GM21423 (cell line): ENCODE measurements around the gene L3MBTL4.
"Not testable (repeated sequence)": the region's sequence is repeated elsewhere in the genome, so short reads cannot be mapped to it uniquely, and the experiment has no call there.

ENCODE experiments used
- ATAC-seq: cut with Tn5 transposase; IDR thresholded peaks from one replicate; pipeline ENCODE4 v1.9.1; 2021; ENCODE audit warnings: mild to moderate bottlenecking, moderate library complexity; ENCODE audit not compliant: unreplicated experiment

The L3MBTL4 gene

GRCh38 chr18:6406910-6407470 is 7.7 kb downstream of the L3MBTL4 start:
- no peak for ATAC-seq

- ATAC-seq = no peak
These were observed 8.4 kb downstream of the L3MBTL4 start for GRCh38 chr18:6406075-6406909.

GRCh38 chr18:6405237-6406074 is 9.3 kb downstream of the L3MBTL4 start:
- no peak for ATAC-seq

GRCh38 chr18:6404834-6405233 is 9.9 kb downstream of the L3MBTL4 start:
- no peak for ATAC-seq

- ATAC-seq = no peak
These were observed 13.0 kb downstream of the L3MBTL4 start for GRCh38 chr18:6401687-6402086.

GRCh38 chr18:6399776-6400175 is 14.9 kb downstream of the L3MBTL4 start:
- ATAC-seq = no peak

GRCh38 chr18:6397931-6398566 is 16.7 kb downstream of the L3MBTL4 start:
- no peak for ATAC-seq

- ATAC-seq = no peak
These were observed 17.9 kb downstream of the L3MBTL4 start for GRCh38 chr18:6396847-6397246.

- ATAC-seq = no peak
These were observed 18.4 kb downstream of the L3MBTL4 start for GRCh38 chr18:6396276-6396675.

- no peak for ATAC-seq
These were observed 25.7 kb downstream of the L3MBTL4 start for GRCh38 chr18:6389005-6389404.

GRCh38 chr18:6382963-6383362 is 31.7 kb downstream of the L3MBTL4 start:
- ATAC-seq = no peak

GRCh38 chr18:6377473-6377872 is 37.2 kb downstream of the L3MBTL4 start:
- not testable (repeated sequence) for ATAC-seq

- no peak for ATAC-seq
These were observed 38.1 kb downstream of the L3MBTL4 start for GRCh38 chr18:6376433-6377229.

- no peak for ATAC-seq
These were observed 39.7 kb downstream of the L3MBTL4 start for GRCh38 chr18:6374935-6375529.

- no peak for ATAC-seq
These were observed 40.4 kb downstream of the L3MBTL4 start for GRCh38 chr18:6374340-6374739.

- ATAC-seq = no peak
These were observed 41.5 kb downstream of the L3MBTL4 start for GRCh38 chr18:6373187-6373586.

- ATAC-seq = no peak
These were observed 43.6 kb downstream of the L3MBTL4 start for GRCh38 chr18:6370886-6371635.

GRCh38 chr18:6370410-6370809 is 44.3 kb downstream of the L3MBTL4 start:
- no peak for ATAC-seq

- ATAC-seq = no peak
These were observed 46.7 kb downstream of the L3MBTL4 start for GRCh38 chr18:6368017-6368416.
